ENCODE results near the gene ERP27.

ERP27 gene

GRCh38 chr12:14904854-14905253, 33.5 kb downstream of the ERP27 start:
- DNase-seq = no peak

- DNase-seq = no peak
Observed at GRCh38 chr12:14903386-14904098, 34.8 kb downstream of the ERP27 start.

- DNase-seq = no peak
Observed at GRCh38 chr12:14902465-14902864, 35.9 kb downstream of the ERP27 start.

- no peak for DNase-seq
Observed at GRCh38 chr12:14901228-14901562, 37.1 kb downstream of the ERP27 start.

GRCh38 chr12:14900521-14901227, 37.7 kb downstream of the ERP27 start:
- no peak for DNase-seq

GRCh38 chr12:14896521-14897169, 41.7 kb downstream of the ERP27 start:
- peak in 2 of 58 donors; percentile 16 to 23 for DNase-seq

- DNase-seq = no peak
Observed at GRCh38 chr12:14893506-14894250, 44.7 kb downstream of the ERP27 start.

- peak in 11 of 58 donors; percentile 4 to 41 (median 13) for DNase-seq
Observed at GRCh38 chr12:14892726-14893505, 45.4 kb downstream of the ERP27 start.

GRCh38 chr12:14890701-14891100, 47.6 kb downstream of the ERP27 start:
- no peak for DNase-seq

- no peak for DNase-seq
Observed at GRCh38 chr12:14886271-14886670, 52.1 kb downstream of the ERP27 start.

- peak in 1 of 58 donors; percentile 6 for DNase-seq
Observed at GRCh38 chr12:14885718-14886221, 52.6 kb downstream of the ERP27 start, which contains the start of gene MGP. MGP (minus strand) TSS chr12:14885854; CDS start chr12:14885791, 63 bp downstream.

- DNase-seq = peak in 44 of 58 donors; percentile 3 to 68 (median 32)
Observed at GRCh38 chr12:14884458-14884878, 53.9 kb downstream of the ERP27 start.

- no peak for DNase-seq
Observed at GRCh38 chr12:14883686-14884085, 54.7 kb downstream of the ERP27 start.

- DNase-seq = no peak
Observed at GRCh38 chr12:14880890-14881453, 57.4 kb downstream of the ERP27 start.

- DNase-seq = no peak
Observed at GRCh38 chr12:14879222-14879933, 59.0 kb downstream of the ERP27 start.

- no peak for DNase-seq
Observed at GRCh38 chr12:14878488-14878887, 59.8 kb downstream of the ERP27 start.

GRCh38 chr12:14876833-14877232, 61.5 kb downstream of the ERP27 start:
- DNase-seq = no peak

GRCh38 chr12:14874882-14875281, 63.5 kb downstream of the ERP27 start:
- DNase-seq = no peak

- DNase-seq = no peak
Observed at GRCh38 chr12:14873440-14874185, 64.7 kb downstream of the ERP27 start.

All from anterior cingulate cortex (tissue), 58 donors.